Tibial artery (tissue), 4 donors: ENCODE measurements around the gene SGTA.
A peak's percentile ranks its signal among the peaks of the same experiment; 100 is the strongest.

Experiments used
- DNase-seq, 2 donors: peaks; one replicate each; pipeline ENCODE4 v3.0.0-alpha.2; 2019
- H3K27ac ChIP-seq, 2 donors: fragments of 200-600 bp; sonication (generic) in 1 of 2; 1 replicate in 1 of 2; 2 replicates in 1 of 2; pipeline ENCODE4 v1.5.1; 2018 to 2019; ENCODE audit warnings: mild to moderate bottlenecking in 1 of 2
- H3K27me3 ChIP-seq, 2 donors: fragments of 200-600 bp; sonication (generic) in 1 of 2; one replicate each; pipeline versions ENCODE4 v1.5.1 to v1.6.0; 2016 to 2019
- H3K36me3 ChIP-seq, 3 donors: fragments of 200-600 bp; sonication (generic) in 2 of 3; one replicate each; pipeline ENCODE4 v1.5.1; 2016 to 2019; ENCODE audit warnings: mild to moderate bottlenecking in 2 of 3
- H3K4me1 ChIP-seq, 4 donors: fragments of 200-600 bp; sonication (generic) in 2 of 4; 1 replicate in 3 of 4; 2 replicates in 1 of 4; pipeline ENCODE4 v1.5.1; 2016 to 2019
- H3K4me3 ChIP-seq, 2 donors: fragments of 200-600 bp; sonication (generic) in 1 of 2; 1 replicate in 1 of 2; 2 replicates in 1 of 2; pipeline ENCODE4 v1.5.1; 2018 to 2019; ENCODE audit warnings: mild to moderate bottlenecking in 2 of 2
- H3K9me3 ChIP-seq, 3 donors: fragments of 200-600 bp; sonication (generic) in 1 of 3; one replicate each; pipeline ENCODE4 v1.5.1; 2016 to 2019
- CTCF ChIP-seq, 2 experiments: fragments of 200-600 bp in 1 of 2; fragments of 450-650 bp in 1 of 2; IDR thresholded peaks; one replicate each; pipeline ENCODE4 v1.5.1; 2017 to 2019; ENCODE audit warnings: antibody characterized with exemption in 2 of 2, mild to moderate bottlenecking in 1 of 2, moderate library complexity in 1 of 2
- intact Hi-C: fragments of 100-400 bp; cut with DNase I; formaldehyde crosslinking; loops from one replicate; pipeline ENCODE4 v1.15.0; 2023; ENCODE audit warnings: low total_unique reads

The SGTA gene

GRCh38 chr19:2726160-2726855, 56.8 kb downstream of the SGTA start:
- Histone ChIP-seq H3K27ac (no peak overlapping the region), H3K9me3 (no peaks in the 10 kb centered on the region), H3K36me3 (no peaks in the 10 kb centered on the region), H3K27me3 (peaks cover 0 to 54% of the 10 kb centered on the region in 2 donors), H3K4me3 (no peak overlapping the region), H3K4me1 (peaks cover 7 to 22% (median 19%) of the 10 kb centered on the region in 4 donors)
- DNase-seq: no peak
- intact Hi-C loops: no loop called here
- TF ChIP-seq CTCF (IDR thresholded peaks at IDR 0.05): no peak

- no peak for TF ChIP-seq CTCF (IDR thresholded peaks at IDR 0.05)
- H3K36me3 ChIP-seq: no peaks in the 10 kb centered on the region
- peaks cover 4 to 66% of the 10 kb centered on the region in 2 donors for H3K27me3 ChIP-seq
- no peak overlapping the region for H3K4me3 ChIP-seq
- intact Hi-C loops: no loop called here
- DNase-seq: no peak
- H3K9me3 ChIP-seq: no peaks in the 10 kb centered on the region
- H3K4me1 ChIP-seq: peaks cover 7 to 36% (median 33%) of the 10 kb centered on the region in 4 donors
- H3K27ac ChIP-seq: peak overlapping the region; percentile 74 to 75
These were observed 58.9 kb downstream of the SGTA start for GRCh38 chr19:2724148-2724557.

GRCh38 chr19:2723747-2724146, 59.3 kb downstream of the SGTA start:
- Histone ChIP-seq H3K4me3 (no peak overlapping the region), H3K27me3 (peaks cover 4 to 66% of the 10 kb centered on the region in 2 donors), H3K36me3 (no peaks in the 10 kb centered on the region), H3K9me3 (no peaks in the 10 kb centered on the region), H3K4me1 (peaks cover 7 to 36% (median 33%) of the 10 kb centered on the region in 4 donors), H3K27ac (peak overlapping the region; percentile 74 to 75)
- no peak for DNase-seq
- intact Hi-C loops: no loop called here
- no peak for TF ChIP-seq CTCF (IDR thresholded peaks at IDR 0.05)

- peak overlapping the region in 1 of 2 donors; percentile 18 for H3K4me3 ChIP-seq
- DNase-seq: no peak
- intact Hi-C loops: no loop called here
- no peaks in the 10 kb centered on the region for H3K9me3 ChIP-seq
- H3K4me1 ChIP-seq: peaks cover 7 to 36% (median 33%) of the 10 kb centered on the region in 4 donors
- no peaks in the 10 kb centered on the region for H3K36me3 ChIP-seq
- no peak for TF ChIP-seq CTCF (IDR thresholded peaks at IDR 0.05)
- peaks cover 4 to 67% of the 10 kb centered on the region in 2 donors for H3K27me3 ChIP-seq
- H3K27ac ChIP-seq: peak overlapping the region; percentile 74 to 75
These were observed 59.7 kb downstream of the SGTA start for GRCh38 chr19:2723345-2723715.

GRCh38 chr19:2722541-2723344, 60.3 kb downstream of the SGTA start:
- intact Hi-C loops: no loop called here
- Histone ChIP-seq H3K9me3 (no peaks in the 10 kb centered on the region), H3K4me3 (peak overlapping the region in 1 of 2 donors; percentile 18), H3K27ac (peak overlapping the region; percentile 74 to 75), H3K4me1 (peaks cover 7 to 36% (median 33%) of the 10 kb centered on the region in 4 donors), H3K36me3 (no peaks in the 10 kb centered on the region), H3K27me3 (peaks cover 4 to 67% of the 10 kb centered on the region in 2 donors)
- peak; percentile 77 to 92 for DNase-seq
- TF ChIP-seq CTCF (IDR thresholded peaks at IDR 0.05): no peak
